HPDE6-E6E7 (cell line): ENCODE measurements around the gene SLITRK1.

Source experiments
- DNase-seq: peaks from one replicate; pipeline ENCODE4 v3.0.0; 2011; ENCODE audit warnings: missing footprints; ENCODE audit errors: extremely low spot score

SLITRK1 gene

GRCh38 chr13:83867708-83868107 is 14.6 kb downstream of the SLITRK1 start:
- no peak for DNase-seq

DNA sequence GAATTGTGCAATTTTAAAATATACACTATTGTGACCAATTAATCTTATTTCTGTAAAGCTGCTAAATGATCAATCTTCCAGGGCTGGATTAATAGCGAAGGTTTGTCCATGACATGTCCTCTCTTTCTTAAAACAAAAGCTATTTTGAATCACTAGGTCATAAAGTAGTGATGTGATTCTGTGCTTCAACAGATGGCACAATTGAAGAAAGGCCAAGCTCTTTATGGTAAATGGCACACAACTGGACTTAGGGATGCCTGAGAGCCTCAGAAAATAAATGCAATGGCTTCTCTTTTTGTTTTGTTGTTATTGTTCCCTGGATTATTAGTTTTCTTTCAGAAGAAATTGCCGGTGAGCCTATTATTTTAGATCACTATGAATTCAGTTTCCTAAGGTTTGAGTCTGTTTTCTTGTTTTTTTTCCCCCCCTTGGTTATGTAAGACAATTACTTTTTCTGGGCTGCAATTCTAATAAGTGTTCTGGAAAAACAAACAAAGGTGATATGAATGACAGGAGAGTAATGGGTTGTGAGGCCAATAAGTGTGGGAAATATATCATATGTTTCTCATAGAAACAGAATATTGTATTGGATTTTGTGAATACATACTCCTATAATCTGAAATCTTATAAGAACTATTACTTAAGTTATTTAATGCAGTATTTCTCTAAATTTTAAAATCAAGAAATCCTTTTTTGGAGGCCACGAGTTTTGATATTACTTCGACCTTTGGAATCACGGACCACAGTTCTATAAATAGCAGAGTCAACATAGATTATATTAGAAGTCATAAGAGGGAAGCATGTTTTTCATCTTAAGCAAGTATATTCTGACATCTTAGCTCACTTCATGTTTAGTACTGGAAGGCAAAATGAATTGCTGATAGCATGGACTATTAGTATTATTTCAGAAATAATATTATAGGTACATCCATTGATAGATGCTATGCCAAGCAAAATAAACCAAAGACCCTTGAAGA is 16.8 kb downstream of the SLITRK1 start:
- no peak for DNase-seq

- no peak for DNase-seq
Measured at GRCh38 chr13:83853771-83854170, 28.5 kb downstream of the SLITRK1 start.

DNA sequence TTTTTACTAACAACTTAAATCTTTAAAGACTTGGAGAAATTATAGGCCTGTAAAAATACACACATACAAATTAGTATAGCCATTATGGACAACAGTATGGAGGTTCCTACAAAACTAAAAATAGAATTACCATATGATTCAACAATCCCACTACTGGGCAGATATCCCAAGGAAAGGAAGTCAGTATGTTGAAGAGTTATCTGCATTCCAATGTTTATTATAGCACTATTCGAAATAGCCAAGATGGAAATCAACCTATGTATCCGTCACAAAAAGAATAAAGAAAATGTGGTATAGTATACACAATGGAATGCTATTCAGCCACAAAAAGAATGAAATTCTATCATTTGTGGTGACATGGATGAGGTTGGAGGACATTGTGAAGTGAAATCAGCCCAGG is 37.2 kb downstream of the SLITRK1 start:
- no peak for DNase-seq

GRCh38 chr13:83839146-83839545 is 43.1 kb downstream of the SLITRK1 start:
- DNase-seq, result no peak

DNA sequence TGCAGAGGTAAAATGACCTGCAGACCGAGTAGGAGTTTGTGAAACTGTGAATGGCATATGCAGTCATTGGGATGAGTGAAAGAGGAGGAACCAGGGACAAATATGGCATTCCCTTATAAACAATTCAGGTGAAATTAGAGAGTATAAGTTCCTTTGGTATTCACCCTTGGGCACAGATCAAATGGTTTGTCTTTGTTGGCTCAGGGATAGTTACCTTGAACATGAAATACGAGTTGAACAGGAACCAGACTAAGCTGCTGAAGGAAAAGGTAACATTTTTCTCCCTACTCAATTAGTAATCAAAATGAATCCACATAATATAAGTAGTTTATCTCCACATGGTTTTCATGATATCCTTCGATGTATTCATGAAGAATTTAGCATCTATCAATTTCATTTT is 50.5 kb downstream of the SLITRK1 start:
- DNase-seq, result no peak

DNA sequence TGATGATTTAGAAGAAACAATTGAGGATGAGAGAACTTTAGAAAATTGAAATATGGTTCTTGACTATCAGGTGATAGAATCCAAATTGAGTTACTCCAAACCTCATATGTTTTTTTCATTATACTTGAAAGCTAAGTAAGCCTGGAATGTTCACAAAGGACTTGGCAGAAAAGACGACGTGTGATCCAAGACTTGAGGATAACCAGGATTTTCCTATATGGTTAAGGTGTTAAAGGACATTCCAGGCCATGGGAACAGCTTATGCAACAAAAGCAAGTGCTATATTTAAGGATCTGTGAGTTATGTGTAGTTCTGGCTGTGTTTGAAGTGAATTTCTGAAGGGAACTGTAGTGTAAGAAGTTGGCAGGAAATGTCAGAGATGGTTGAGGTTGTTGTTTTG is 52.5 kb downstream of the SLITRK1 start:
- no peak for DNase-seq

DNA sequence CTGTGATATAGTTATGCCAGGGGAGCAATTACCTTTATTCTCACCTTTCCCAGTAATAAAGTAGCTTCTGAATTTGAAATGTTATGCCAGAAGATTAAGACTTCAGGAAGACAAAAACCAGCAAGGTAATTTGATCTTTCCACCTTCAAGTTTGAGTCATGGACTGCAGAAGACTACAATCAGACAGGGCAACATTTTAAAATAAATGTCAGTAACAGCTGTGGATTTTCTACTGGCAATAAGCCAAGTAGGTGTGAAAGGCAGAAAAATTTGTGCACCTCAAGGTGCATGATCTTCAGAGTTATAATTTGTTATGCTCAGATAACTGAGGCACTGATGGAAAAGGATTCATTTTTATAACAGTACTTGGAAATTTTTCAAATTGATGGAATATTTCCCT is 54.9 kb downstream of the SLITRK1 start:
- DNase-seq, result no peak
